Heart left ventricle (tissue), 16 donors: ENCODE measurements around the gene NUDT16L1. TPM values are rescaled to one million over a fixed set of nuclear protein-coding genes. Genes with fewer than 3 reads are reported as not detected.
A peak's percentile ranks its signal among the peaks of the same experiment; 100 is the strongest.

Experiments used
- ATAC-seq, 4 donors: fragments of 200-7000 bp; cut with Tn5 transposase; one replicate each; pipeline ENCODE4 v1.9.1; 2020 to 2022; ENCODE audit warnings: moderate library complexity in 4 of 4, mild to moderate bottlenecking in 3 of 4, moderate number of reproducible peaks in 1 of 4
- DNase-seq, 5 donors: peaks; one replicate each; pipeline ENCODE4 v3.0.0-alpha.2; 2020
- H3K27ac ChIP-seq, 12 donors: fragments of 200-600 bp; sonication (generic) in 4 of 12; one replicate each; pipeline versions ENCODE4 v1.5.0 to v1.8.0; 2016 to 2022; ENCODE audit warnings: mild to moderate bottlenecking in 2 of 12
- H3K27me3 ChIP-seq, 9 donors: fragments of 200-600 bp; sonication (generic) in 2 of 9; one replicate each; pipeline versions ENCODE4 v1.5.1 to v1.8.0; 2016 to 2022; ENCODE audit warnings: mild to moderate bottlenecking in 3 of 9
- H3K36me3 ChIP-seq, 9 donors: fragments of 200-600 bp; sonication (generic) in 2 of 9; one replicate each; pipeline versions ENCODE4 v1.5.0 to v1.8.0; 2018 to 2022; ENCODE audit warnings: mild to moderate bottlenecking in 2 of 9
- H3K4me1 ChIP-seq, 12 donors: fragments of 200-600 bp; sonication (generic) in 4 of 12; one replicate each; pipeline versions ENCODE4 v1.5.0 to v1.8.0; 2016 to 2022; ENCODE audit warnings: mild to moderate bottlenecking in 3 of 12
- H3K4me3 ChIP-seq, 12 donors: fragments of 200-600 bp; sonication (generic) in 4 of 12; one replicate each; pipeline versions ENCODE4 v1.5.0 to v1.8.0; 2017 to 2022; ENCODE audit warnings: mild to moderate bottlenecking in 9 of 12, moderate library complexity in 4 of 12
- H3K9me3 ChIP-seq, 12 donors: fragments of 200-600 bp; sonication (generic) in 4 of 12; one replicate each; pipeline versions ENCODE4 v1.5.0 to v1.8.0; 2016 to 2022; ENCODE audit warnings: mild to moderate bottlenecking in 1 of 12
- POLR2A ChIP-seq, 2 donors: fragments of 450-650 bp; IDR thresholded peaks; one replicate each; pipeline ENCODE4 v1.6.1; 2017; ENCODE audit warnings: antibody characterized with exemption in 2 of 2, mild to moderate bottlenecking in 2 of 2, moderate library complexity in 2 of 2
- WGBS, 4 donors: extraction: QIAGEN DNeasy Blood & Tissue Kit in 2 of 4; methylation state at CpG; one replicate each; pipeline versions ENCODE4 v1.1.5 to v1.1.7; 2013 to 2018; 5-methylcytosine and 5-hydroxymethylcytosine counted together
- intact Hi-C, 10 donors: fragments of 100-400 bp; cut with DNase I; formaldehyde crosslinking; loops; one replicate each; pipeline versions ENCODE4 v1.11.1 to v1.14.2; 2022
- polyA plus RNA-seq, 2 donors: library from polyadenylated mRNA; stranded (reverse); fragments of 200-250 nt; gene quantifications; one replicate each; pipeline ENCODE4 v1.2.3, GENCODE V29; 2013
- total RNA-seq, 9 donors: library from RNA; depleted of rRNA in 2 of 9; stranded (reverse); fragments of >200 nt in 2 of 9; fragmentation: NEBNext Ultra II Directional in 3 of 9; extraction: Animal tissue kit (Norgen Biotek cat#: 25700) in 3 of 9; gene quantifications; one replicate each; pipeline versions ENCODE4 v1.1.0 to v1.2.4, GENCODE V29; 2016 to 2023
- TF ChIP-seq, protein P1 (sequence below), 12 donors: fragments of 200-600 bp; sonication (generic) in 4 of 12; IDR thresholded peaks; one replicate each; pipeline versions ENCODE4 v1.5.0 to v1.8.0; 2018 to 2022; ENCODE audit warnings: antibody characterized with exemption in 12 of 12, mild to moderate bottlenecking in 5 of 12
- donor health status: ischemic (EF 13 %, LVEDD 7.1; RV severe dilation, severe dysfunction).
- donor health status: healthy with polysubstance abuse.
- donor health status: DM: no; HTN: yes; CAD: no.
- donor health status: DM: no; HTN: no; CAD: no.
- donor health status: ischemic (EF 25% LVEDD 6.9; RV normal size, moderate dysfunction).
- donor health status: ischemic (EF 25% LVEDD 5.7; RV mildly dilated, moderate dysfunction).
- donor health status: healthy.
- donor health status: DM: yes; HTN: yes; CAD: no.
- donor health status: ischemic (EF 35%, LVEDD 5.7; RV mildly dilated, moderate dysfunction).
- donor health status: nonischemic (EF 11% LVEDD 7.7; RV severe dilation, severe dysfunction).
- donor health status: DM: yes; HTN: yes; CAD: no.
- donor health status: PGD.
- donor health status: ischemic (EF 29% LVEDD 5.4; RV normal size, mild dysfunction).
- donor health status: nonischemic (EF 23%, LVEDD 6.1; RV moderate dilation, normal function).

NUDT16L1 gene
- total and polyA plus RNA-seq, 11 donors, result 33.1 to 65.2 (median 47.5) TPM

DNA sequence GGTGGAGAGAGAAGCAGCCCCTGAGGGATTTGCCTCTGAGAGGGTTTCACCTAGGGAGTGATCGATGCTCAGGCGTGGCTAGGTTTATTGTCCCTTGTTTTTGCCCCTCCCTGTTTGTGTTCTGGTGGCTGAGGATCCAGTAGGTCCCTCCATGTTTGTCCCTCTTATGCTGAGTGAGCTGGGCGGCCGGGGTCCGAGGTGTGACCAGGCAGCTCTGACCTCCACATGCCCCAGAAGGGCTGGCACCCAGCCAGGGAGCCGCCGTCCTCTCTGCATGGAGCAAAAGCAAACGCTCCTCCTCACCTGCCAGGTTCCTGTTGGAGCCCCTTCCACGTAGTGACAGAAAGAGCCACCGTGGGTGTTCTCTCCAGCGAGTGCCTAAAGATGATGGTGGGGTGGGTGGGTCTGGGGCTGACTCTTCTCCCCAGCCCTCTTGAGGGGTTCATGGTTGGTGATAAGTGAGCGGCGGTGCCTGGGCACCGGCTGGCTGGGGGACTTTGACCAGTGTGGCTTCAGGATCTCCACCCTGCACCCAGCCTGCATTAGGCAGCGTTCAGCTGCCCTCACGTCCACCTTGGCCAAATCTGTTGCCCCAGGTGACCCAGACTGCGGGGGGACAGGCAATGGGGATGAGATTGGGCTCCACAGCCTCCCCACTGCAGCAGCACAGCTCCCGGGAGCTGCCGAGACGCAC, 14.1 kb upstream of the NUDT16L1 start:
- TF ChIP-seq, protein P1, sequence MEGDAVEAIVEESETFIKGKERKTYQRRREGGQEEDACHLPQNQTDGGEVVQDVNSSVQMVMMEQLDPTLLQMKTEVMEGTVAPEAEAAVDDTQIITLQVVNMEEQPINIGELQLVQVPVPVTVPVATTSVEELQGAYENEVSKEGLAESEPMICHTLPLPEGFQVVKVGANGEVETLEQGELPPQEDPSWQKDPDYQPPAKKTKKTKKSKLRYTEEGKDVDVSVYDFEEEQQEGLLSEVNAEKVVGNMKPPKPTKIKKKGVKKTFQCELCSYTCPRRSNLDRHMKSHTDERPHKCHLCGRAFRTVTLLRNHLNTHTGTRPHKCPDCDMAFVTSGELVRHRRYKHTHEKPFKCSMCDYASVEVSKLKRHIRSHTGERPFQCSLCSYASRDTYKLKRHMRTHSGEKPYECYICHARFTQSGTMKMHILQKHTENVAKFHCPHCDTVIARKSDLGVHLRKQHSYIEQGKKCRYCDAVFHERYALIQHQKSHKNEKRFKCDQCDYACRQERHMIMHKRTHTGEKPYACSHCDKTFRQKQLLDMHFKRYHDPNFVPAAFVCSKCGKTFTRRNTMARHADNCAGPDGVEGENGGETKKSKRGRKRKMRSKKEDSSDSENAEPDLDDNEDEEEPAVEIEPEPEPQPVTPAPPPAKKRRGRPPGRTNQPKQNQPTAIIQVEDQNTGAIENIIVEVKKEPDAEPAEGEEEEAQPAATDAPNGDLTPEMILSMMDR (IDR thresholded peaks at IDR 0.05), result no peak
- TF ChIP-seq POLR2A (IDR thresholded peaks at IDR 0.05), result no peak
- WGBS, 4 donors, result 51 to 66% (median 59%) methylated on average over 15 to 20 of the region's 20 CpGs
- DNase-seq (peak in 2 of 5 donors; percentile 71 to 76), ATAC-seq (no peak)
- Histone ChIP-seq H3K9me3 (no peaks in the 10 kb centered on the region), H3K27me3 (no peaks in the 10 kb centered on the region), H3K27ac (peak overlapping the region; percentile 3 to 90 (median 73)), H3K36me3 (peaks cover 5 to 75% (median 44%) of the 10 kb centered on the region in 9 donors), H3K4me3 (peak overlapping the region in 10 of 12 donors; percentile 27 to 50 (median 38)), H3K4me1 (peaks cover 0 to 52% (median 23%) of the 10 kb centered on the region in 12 donors)
- intact Hi-C loops, result no loop called here

- intact Hi-C loops, result loop anchor here in 1 of 10 donors (10.0 kb wide), 1 partner anchor 275 kb away; the partner anchor contains the start of gene SEC14L5
- DNase-seq (peak; percentile 60 to 89 (median 76)), ATAC-seq (peak in 2 of 4 donors; percentile 0 to 19)
- no peak for TF ChIP-seq POLR2A (IDR thresholded peaks at IDR 0.05)
- TF ChIP-seq, protein P1 (IDR thresholded peaks at IDR 0.05), result no peak
- Histone ChIP-seq H3K4me3 (peak overlapping the region in 10 of 12 donors; percentile 27 to 50 (median 38)), H3K27ac (peak overlapping the region; percentile 33 to 90 (median 73)), H3K9me3 (no peaks in the 10 kb centered on the region), H3K36me3 (peaks cover 5 to 79% (median 48%) of the 10 kb centered on the region in 9 donors), H3K4me1 (peaks cover 0 to 52% (median 23%) of the 10 kb centered on the region in 12 donors), H3K27me3 (no peaks in the 10 kb centered on the region)
- WGBS, 4 donors, result 56 to 78% (median 66%) methylated on average over 47 of the region's 47 CpGs
Measured at GRCh38 chr16:4679850-4680636, 13.3 kb upstream of the NUDT16L1 start.

- TF ChIP-seq, protein P1 (IDR thresholded peaks at IDR 0.05), result no peak
- TF ChIP-seq POLR2A (IDR thresholded peaks at IDR 0.05), result no peak
- DNase-seq, result peak; percentile 65 to 86 (median 81)
- no peaks in the 10 kb centered on the region for H3K9me3 ChIP-seq
- no peaks in the 10 kb centered on the region for H3K27me3 ChIP-seq
- H3K36me3 ChIP-seq, result peaks cover 5 to 79% (median 48%) of the 10 kb centered on the region in 9 donors
- 71 to 89% (median 77%) methylated on average over 22 to 26 of the region's 26 CpGs for WGBS, 4 donors
- H3K4me3 ChIP-seq, result peak overlapping the region in 10 of 12 donors; percentile 27 to 50 (median 38)
- peak overlapping the region; percentile 33 to 90 (median 73) for H3K27ac ChIP-seq
- peak; percentile 45 to 70 (median 64) for ATAC-seq
- peaks cover 0 to 45% (median 23%) of the 10 kb centered on the region in 12 donors for H3K4me1 ChIP-seq
- intact Hi-C loops, result loop anchor here in 1 of 10 donors (10.0 kb wide), 1 partner anchor 274 kb away; the partner anchor contains the start of gene SEC14L5
Measured at GRCh38 chr16:4680673-4681470, 12.5 kb upstream of the NUDT16L1 start.
